Activated CD4-positive, CD25-positive, alpha-beta regulatory T cell (primary cell): Measurements from ENCODE around the gene FICD.

ENCODE experiments used
- DNase-seq, 4 experiments: peaks; one replicate each; lab custom pipeline; 2025; lab: John Stamatoyannopoulos, UW

The FICD gene

GRCh38 chr12:108567406-108568337 is 52.6 kb downstream of the FICD start:
- DNase-seq, result no peak

GRCh38 chr12:108568338-108569154 is 53.5 kb downstream of the FICD start:
- DNase-seq, result peak; percentile 21 to 43 (median 34)
